ENCODE results near the gene SNPH.

Gene SNPH

GRCh38 chr20:1298888-1299511 is 32.9 kb downstream of the SNPH start:
- no peak for DNase-seq (ENCODE audit: extremely low spot score)
- ChIA-PET CTCF (interaction anchor here (0.7 kb wide), 1 partner anchor 9 kb away, joined by 4 read pairs; no protein-coding TSS in a partner anchor), POLR2A (no interaction called here)
- TF ChIP-seq ZNF384 (IDR thresholded peaks at IDR 0.05): no peak

- POLR2A ChIA-PET: no interaction called here
- TF ChIP-seq CTBP1 (IDR thresholded peaks at IDR 0.05; ENCODE audit: borderline replicate concordance) (no peak), PKNOX1 (IDR thresholded peaks at IDR 0.05) (no peak), ELF4 (IDR thresholded peaks at IDR 0.05) (no peak), ARNT (IDR thresholded peaks at IDR 0.05) (no peak), HDGF (IDR thresholded peaks at IDR 0.05; ENCODE audit: borderline replicate concordance) (no peak), SUZ12 (IDR thresholded peaks at IDR 0.05) (no peak), L3MBTL2 (conservative IDR thresholded peaks at IDR 0.05) (no peak), ZNF384 (IDR thresholded peaks at IDR 0.05) (no peak), BHLHE40 (IDR thresholded peaks at IDR 0.05; ENCODE audit: borderline replicate concordance) (no peak), FOXM1 (IDR thresholded peaks at IDR 0.05; ENCODE audit: borderline replicate concordance) (no peak), SP1 (IDR thresholded peaks at IDR 0.05) (no peak), TARDBP (IDR thresholded peaks at IDR 0.05) (no peak)
- DNase-seq (ENCODE audit: extremely low spot score): peak; percentile 46
- CTCF ChIA-PET: no interaction called here
Observed at GRCh38 chr20:1299522-1299921, 33.4 kb downstream of the SNPH start.

GRCh38 chr20:1300083-1300840 is 34.2 kb downstream of the SNPH start:
- TF ChIP-seq SP1 (IDR thresholded peaks at IDR 0.05) (no peak), L3MBTL2 (conservative IDR thresholded peaks at IDR 0.05) (no peak), FOXM1 (IDR thresholded peaks at IDR 0.05; ENCODE audit: borderline replicate concordance) (no peak), ELF4 (IDR thresholded peaks at IDR 0.05) (no peak), BHLHE40 (IDR thresholded peaks at IDR 0.05; ENCODE audit: borderline replicate concordance) (no peak), FOXA1 (IDR thresholded peaks at IDR 0.05) (no peak), LEF1 (IDR thresholded peaks at IDR 0.05; ENCODE audit: borderline replicate concordance) (no peak), PKNOX1 (IDR thresholded peaks at IDR 0.05) (no peak), SUZ12 (IDR thresholded peaks at IDR 0.05) (no peak), ZNF384 (IDR thresholded peaks at IDR 0.05) (no peak), FOXK2 (IDR thresholded peaks at IDR 0.05) (no peak), HDGF (IDR thresholded peaks at IDR 0.05; ENCODE audit: borderline replicate concordance) (no peak), ARNT (IDR thresholded peaks at IDR 0.05) (no peak), CTBP1 (IDR thresholded peaks at IDR 0.05; ENCODE audit: borderline replicate concordance) (no peak), NFRKB (IDR thresholded peaks at IDR 0.05) (no peak)

GRCh38 chr20:1301031-1301529 is 35.0 kb downstream of the SNPH start:
- TF ChIP-seq NFRKB (IDR thresholded peaks at IDR 0.05): no peak
- no peak for TF ChIP-seq SP1 (IDR thresholded peaks at IDR 0.05)
- TF ChIP-seq SUZ12 (IDR thresholded peaks at IDR 0.05): no peak
- no peak for TF ChIP-seq PKNOX1 (IDR thresholded peaks at IDR 0.05)
- no peak for TF ChIP-seq L3MBTL2 (conservative IDR thresholded peaks at IDR 0.05)
- no peak for TF ChIP-seq BHLHE40 (IDR thresholded peaks at IDR 0.05; ENCODE audit: borderline replicate concordance)
- no peak for TF ChIP-seq ELF4 (IDR thresholded peaks at IDR 0.05)
- no peak for TF ChIP-seq HDGF (IDR thresholded peaks at IDR 0.05; ENCODE audit: borderline replicate concordance)
- TF ChIP-seq TARDBP (IDR thresholded peaks at IDR 0.05): no peak
- TF ChIP-seq CTBP1 (IDR thresholded peaks at IDR 0.05; ENCODE audit: borderline replicate concordance): no peak
- TF ChIP-seq ARNT (IDR thresholded peaks at IDR 0.05): no peak
- TF ChIP-seq ZNF384 (IDR thresholded peaks at IDR 0.05): no peak
- no peak for TF ChIP-seq FOXA1 (IDR thresholded peaks at IDR 0.05)
- no peak for TF ChIP-seq FOXK2 (IDR thresholded peaks at IDR 0.05)
- no peak for TF ChIP-seq FOXM1 (IDR thresholded peaks at IDR 0.05; ENCODE audit: borderline replicate concordance)
- no peak for TF ChIP-seq LEF1 (IDR thresholded peaks at IDR 0.05; ENCODE audit: borderline replicate concordance)
- no peak for DNase-seq (ENCODE audit: extremely low spot score)
- ChIA-PET POLR2A (no interaction called here), CTCF (no interaction called here)

More at GRCh38 chr20:1300083-1300840, 34.2 kb downstream of the SNPH start:
- CTCF ChIA-PET: no interaction called here
- POLR2A ChIA-PET: no interaction called here
- no peak for DNase-seq (ENCODE audit: extremely low spot score)

- ChIA-PET POLR2A (no interaction called here), CTCF (no interaction called here)
- no peak for TF ChIP-seq PKNOX1 (IDR thresholded peaks at IDR 0.05)
- TF ChIP-seq FOXA1 (IDR thresholded peaks at IDR 0.05): no peak
- TF ChIP-seq TARDBP (IDR thresholded peaks at IDR 0.05): no peak
- no peak for TF ChIP-seq CTBP1 (IDR thresholded peaks at IDR 0.05; ENCODE audit: borderline replicate concordance)
- no peak for TF ChIP-seq NFRKB (IDR thresholded peaks at IDR 0.05)
- no peak for TF ChIP-seq SUZ12 (IDR thresholded peaks at IDR 0.05)
- no peak for TF ChIP-seq FOXK2 (IDR thresholded peaks at IDR 0.05)
- TF ChIP-seq FOXM1 (IDR thresholded peaks at IDR 0.05; ENCODE audit: borderline replicate concordance): no peak
- no peak for TF ChIP-seq ZNF384 (IDR thresholded peaks at IDR 0.05)
- DNase-seq (ENCODE audit: extremely low spot score): no peak
Observed at GRCh38 chr20:1302685-1303541, 36.8 kb downstream of the SNPH start.
